Measurements from ENCODE around the gene NRG4. TPM values are rescaled to one million over a fixed set of nuclear protein-coding genes. Genes with fewer than 3 reads are reported as not detected.

NRG4 gene
- total RNA-seq, 1 donor from 2014 or later = not detected

GRCh38 chr15:76010613-76011012 lies 1.6 kb downstream of the NRG4 start:
- Mint-ChIP-seq H3K4me3 (ENCODE audit: unreplicated experiment) (no peak overlapping the region), H3K4me1 (ENCODE audit: unreplicated experiment) (no peaks in the 10 kb centered on the region), H3K27ac (ENCODE audit: unreplicated experiment) (no peak overlapping the region), H3K27me3 (ENCODE audit: unreplicated experiment) (peaks cover 69% of the 10 kb centered on the region), H3K9me3 (ENCODE audit: unreplicated experiment) (peaks cover 9% of the 10 kb centered on the region), H3K36me3 (ENCODE audit: unreplicated experiment) (no peaks in the 10 kb centered on the region)
- no peak for TF ChIP-seq CTCF (IDR thresholded peaks at IDR 0.05)
- DNase-seq (ENCODE audit: extremely low spot score, unreplicated experiment) = no peak

- peaks cover 9% of the 10 kb centered on the region for H3K9me3 Mint-ChIP-seq (ENCODE audit: unreplicated experiment)
- no peak for TF ChIP-seq CTCF (IDR thresholded peaks at IDR 0.05)
- no peak for DNase-seq (ENCODE audit: extremely low spot score, unreplicated experiment)
- no peaks in the 10 kb centered on the region for H3K36me3 Mint-ChIP-seq (ENCODE audit: unreplicated experiment)
- H3K27ac Mint-ChIP-seq (ENCODE audit: unreplicated experiment) = no peak overlapping the region
- no peak overlapping the region for H3K4me3 Mint-ChIP-seq (ENCODE audit: unreplicated experiment)
- H3K27me3 Mint-ChIP-seq (ENCODE audit: unreplicated experiment) = peaks cover 67% of the 10 kb centered on the region
- H3K4me1 Mint-ChIP-seq (ENCODE audit: unreplicated experiment) = no peaks in the 10 kb centered on the region
Observed at GRCh38 chr15:76006136-76006778, 6.0 kb downstream of the NRG4 start.

GRCh38 chr15:76003364-76003763 lies 8.9 kb downstream of the NRG4 start:
- Mint-ChIP-seq H3K27me3 (ENCODE audit: unreplicated experiment) (peaks cover 66% of the 10 kb centered on the region), H3K4me3 (ENCODE audit: unreplicated experiment) (no peak overlapping the region), H3K9me3 (ENCODE audit: unreplicated experiment) (peaks cover 9% of the 10 kb centered on the region), H3K27ac (ENCODE audit: unreplicated experiment) (no peak overlapping the region), H3K36me3 (ENCODE audit: unreplicated experiment) (no peaks in the 10 kb centered on the region), H3K4me1 (ENCODE audit: unreplicated experiment) (no peaks in the 10 kb centered on the region)
- no peak for TF ChIP-seq CTCF (IDR thresholded peaks at IDR 0.05)
- no peak for DNase-seq (ENCODE audit: extremely low spot score, unreplicated experiment)

- TF ChIP-seq CTCF (IDR thresholded peaks at IDR 0.05) = no peak
- Mint-ChIP-seq H3K4me3 (ENCODE audit: unreplicated experiment) (no peak overlapping the region), H3K36me3 (ENCODE audit: unreplicated experiment) (no peaks in the 10 kb centered on the region), H3K9me3 (ENCODE audit: unreplicated experiment) (no peaks in the 10 kb centered on the region), H3K4me1 (ENCODE audit: unreplicated experiment) (no peaks in the 10 kb centered on the region), H3K27me3 (ENCODE audit: unreplicated experiment) (peaks cover 49% of the 10 kb centered on the region), H3K27ac (ENCODE audit: unreplicated experiment) (no peak overlapping the region)
- DNase-seq (ENCODE audit: extremely low spot score, unreplicated experiment) = no peak
Observed at GRCh38 chr15:75995611-75996010, 16.6 kb downstream of the NRG4 start.

- Mint-ChIP-seq H3K4me1 (ENCODE audit: unreplicated experiment) (no peaks in the 10 kb centered on the region), H3K27me3 (ENCODE audit: unreplicated experiment) (peaks cover 50% of the 10 kb centered on the region), H3K9me3 (ENCODE audit: unreplicated experiment) (no peaks in the 10 kb centered on the region), H3K27ac (ENCODE audit: unreplicated experiment) (no peak overlapping the region), H3K36me3 (ENCODE audit: unreplicated experiment) (no peaks in the 10 kb centered on the region), H3K4me3 (ENCODE audit: unreplicated experiment) (no peak overlapping the region)
- TF ChIP-seq CTCF (IDR thresholded peaks at IDR 0.05) = no peak
- DNase-seq (ENCODE audit: extremely low spot score, unreplicated experiment) = no peak
Observed at GRCh38 chr15:75994220-75994619, 18.0 kb downstream of the NRG4 start.

Measured in osteocyte (in vitro differentiated cells).